CD14-positive monocyte (primary cell): Measurements from ENCODE around the gene FBXO8. TPM values are rescaled to one million over a fixed set of nuclear protein-coding genes. Genes with fewer than 3 reads are reported as not detected.
"Not testable (repeated sequence)": the region's sequence is repeated elsewhere in the genome, so short reads cannot be mapped to it uniquely, and the experiment has no call there.

Experiments used
- DNase-seq, 3 donors: peaks; one replicate each; pipeline ENCODE4 v3.0.0-alpha.2; 2011 to 2022
- H2AFZ ChIP-seq: 2 replicates; pipeline ENCODE4 v1.6.0; 2012; ENCODE audit warnings: mild to moderate bottlenecking, low read depth, low read length, inconsistent platforms; ENCODE audit not compliant: insufficient read depth, poor library complexity, severe bottlenecking
- H3K27ac ChIP-seq, 2 donors: 1 replicate in 1 of 2; 2 replicates in 1 of 2; pipeline ENCODE4 v1.5.1; 2012 to 2013; ENCODE audit warnings: low read length in 2 of 2, control low read depth in 1 of 2, inconsistent platforms in 1 of 2, low read depth in 1 of 2, mild to moderate bottlenecking in 1 of 2
- H3K27me3 ChIP-seq, 2 donors: one replicate each; pipeline versions ENCODE4 v1.6.0 to v1.6.1; 2011 to 2013; ENCODE audit warnings: low read length in 2 of 2; ENCODE audit not compliant: control insufficient read depth in 2 of 2, insufficient read depth in 2 of 2
- H3K36me3 ChIP-seq, 2 donors: replicated peaks in 1 of 2; 1 replicate in 1 of 2; 2 replicates in 1 of 2; pipeline versions ENCODE4 v1.5.1 to v1.6.1; 2012 to 2013; ENCODE audit warnings: low read length in 2 of 2, control low read depth in 1 of 2, inconsistent platforms in 1 of 2, mild to moderate bottlenecking in 1 of 2; ENCODE audit not compliant: insufficient read depth in 2 of 2, control insufficient read depth in 1 of 2
- H3K4me1 ChIP-seq, 2 donors: 1 replicate in 1 of 2; 2 replicates in 1 of 2; pipeline versions ENCODE4 v1.5.1 to v1.6.1; 2012 to 2013; ENCODE audit warnings: low read length in 2 of 2, control low read depth in 1 of 2, inconsistent platforms in 1 of 2, mild to moderate bottlenecking in 1 of 2, moderate library complexity in 1 of 2; ENCODE audit not compliant: insufficient read depth in 2 of 2, control insufficient read depth in 1 of 2
- H3K4me2 ChIP-seq: replicated peaks from 2 replicates; pipeline ENCODE3; 2012; ENCODE audit warnings: low read length, moderate library complexity, mild to moderate bottlenecking; ENCODE audit not compliant: poor library complexity, severe bottlenecking; ENCODE audit errors: extremely low read depth
- H3K4me3 ChIP-seq, 3 experiments: fragments of 200-600 bp in 1 of 3; sonication (generic) in 1 of 3; replicated peaks in 1 of 3; 1 replicate in 2 of 3; 2 replicates in 1 of 3; pipeline ENCODE4 v1.5.1; 2011 to 2013; ENCODE audit warnings: low read length in 3 of 3, mild to moderate bottlenecking in 3 of 3, control low read depth in 2 of 3, low read depth in 2 of 3, inconsistent platforms in 1 of 3, moderate library complexity in 1 of 3
- H3K79me2 ChIP-seq: 2 replicates; pipeline ENCODE4 v1.6.0; 2012; ENCODE audit warnings: mild to moderate bottlenecking, control low read depth, inconsistent platforms, low read length, moderate library complexity; ENCODE audit not compliant: insufficient read depth
- H3K9ac ChIP-seq: 2 replicates; pipeline ENCODE4 v1.6.0; 2017; ENCODE audit warnings: low read length, mild to moderate bottlenecking; ENCODE audit not compliant: insufficient read depth, poor library complexity, severe bottlenecking
- H3K9me3 ChIP-seq, 2 donors: replicated peaks in 1 of 2; 1 replicate in 1 of 2; 2 replicates in 1 of 2; pipeline versions ENCODE4 v1.5.1 to v1.6.1; 2012 to 2013; ENCODE audit warnings: low read length in 2 of 2, control low read depth in 1 of 2; ENCODE audit not compliant: control insufficient read depth in 1 of 2, insufficient read depth in 1 of 2
- H4K20me1 ChIP-seq: 2 replicates; pipeline ENCODE4 v1.6.0; 2012; ENCODE audit warnings: mild to moderate bottlenecking, low read length, control low read depth, moderate library complexity; ENCODE audit not compliant: insufficient read depth
- H3K27ac Mint-ChIP-seq, 7 donors: one replicate each; pipeline ENCODE4 v1.8.0; 2020; ENCODE audit warnings: mild to moderate bottlenecking in 7 of 7, mixed read lengths in 7 of 7, moderate library complexity in 6 of 7, inconsistent platforms in 2 of 7
- H3K27me3 Mint-ChIP-seq, 3 donors: one replicate each; pipeline ENCODE4 v1.8.0; 2021 to 2022; ENCODE audit warnings: low read depth in 3 of 3, mild to moderate bottlenecking in 3 of 3, mixed read lengths in 3 of 3, moderate library complexity in 3 of 3, inconsistent platforms in 1 of 3
- H3K36me3 Mint-ChIP-seq, 2 donors: one replicate each; pipeline ENCODE4 v1.8.0; 2020; ENCODE audit warnings: mixed read lengths in 2 of 2, inconsistent platforms in 1 of 2, mild to moderate bottlenecking in 1 of 2
- H3K4me1 Mint-ChIP-seq: one replicate; pipeline ENCODE4 v1.8.0; 2020; ENCODE audit warnings: mild to moderate bottlenecking, mixed read lengths
- H3K4me3 Mint-ChIP-seq, 2 donors: one replicate each; pipeline ENCODE4 v1.8.0; 2020; ENCODE audit warnings: mild to moderate bottlenecking in 2 of 2, mixed read lengths in 2 of 2, moderate library complexity in 1 of 2
- H3K9me3 Mint-ChIP-seq, 7 donors: one replicate each; pipeline ENCODE4 v1.8.0; 2020 to 2022; ENCODE audit warnings: mixed read lengths in 7 of 7, mild to moderate bottlenecking in 6 of 7, moderate library complexity in 6 of 7, inconsistent platforms in 2 of 7
- CTCF ChIP-seq: fragments of 200-600 bp; IDR thresholded peaks from one replicate; pipeline ENCODE4 v1.8.0; 2022; ENCODE audit warnings: antibody characterized with exemption, mild to moderate bottlenecking
- WGBS: methylation state at CpG from one replicate; pipeline ENCODE4 v1.1.5; 2013; ENCODE audit warnings: missing lambda C conversion rate; ENCODE audit not compliant: insufficient coverage; 5-methylcytosine and 5-hydroxymethylcytosine counted together
- intact Hi-C, 2 donors: fragments of 100-400 bp; cut with micrococcal nuclease; formaldehyde crosslinking; loops; one replicate each; pipeline versions ENCODE4 v1.15.0 to v1.15.1; 2023
- polyA plus RNA-seq, 3 donors: library from polyadenylated mRNA; depleted of rRNA in 1 of 3; unstranded in 2 of 3; stranded (reverse) in 1 of 3; fragments of 300-500 nt in 2 of 3; fragments of >200 nt in 1 of 3; fragmentation: Illumina TruSeq in 2 of 3; gene quantifications; 1 replicate in 2 of 3; 2 replicates in 1 of 3; pipeline ENCODE4 v1.2.3, GENCODE V29; 2012 to 2021

Gene FBXO8
- polyA plus RNA-seq, 3 donors, result 3.9 to 6.5 (median 5.4) TPM

GRCh38 chr4:174294641-174295040 is 11.2 kb upstream of the FBXO8 start:
- H3K27ac ChIP-seq, DNase-seq, H3K4me2 ChIP-seq, H3K27ac Mint-ChIP-seq, H3K27me3 Mint-ChIP-seq, H3K27me3 ChIP-seq, H2AFZ ChIP-seq, H4K20me1 ChIP-seq, H3K4me3 Mint-ChIP-seq, intact Hi-C loops, H3K4me1 Mint-ChIP-seq, H3K4me3 ChIP-seq, H3K4me1 ChIP-seq, H3K9ac ChIP-seq: not testable (repeated sequence)
- Mint-ChIP-seq H3K9me3 (peaks cover 17 to 29% (median 23%) of the 10 kb centered on the region in 7 donors), H3K36me3 (peaks cover 17 to 45% of the 10 kb centered on the region in 2 donors)
- peaks cover 11 to 19% of the 10 kb centered on the region in 2 donors for H3K9me3 ChIP-seq
- WGBS, result 100% methylated on average over 2 of the region's 30 CpGs
- H3K36me3 ChIP-seq, result peaks cover 1 to 35% of the 10 kb centered on the region in 2 donors
- H3K79me2 ChIP-seq, result peaks cover 38% of the 10 kb centered on the region

GRCh38 chr4:174292473-174292872 is 9.0 kb upstream of the FBXO8 start:
- TF ChIP-seq CTCF, result no peak
- H3K4me1 Mint-ChIP-seq, result peaks cover 2% of the 10 kb centered on the region
- no peak overlapping the region for H3K27ac Mint-ChIP-seq
- Histone ChIP-seq H3K36me3 (peaks cover 0 to 21% of the 10 kb centered on the region in 2 donors), H3K9ac (no peak overlapping the region), H3K4me3 (no peak overlapping the region), H3K9me3 (peaks cover 11 to 19% of the 10 kb centered on the region in 2 donors), H4K20me1 (no peaks in the 10 kb centered on the region), H3K79me2 (peaks cover 38% of the 10 kb centered on the region), H3K27ac (no peak overlapping the region), H2AFZ (no peak overlapping the region), H3K4me2 (no peak overlapping the region), H3K4me1 (no peaks in the 10 kb centered on the region), H3K27me3 (no peaks in the 10 kb centered on the region)
- DNase-seq, result no peak
- H3K27me3 Mint-ChIP-seq, result no peaks in the 10 kb centered on the region
- WGBS, result no CpG with 5 or more reads among the region's 2 CpGs
- peaks cover 17 to 30% (median 23%) of the 10 kb centered on the region in 7 donors for H3K9me3 Mint-ChIP-seq
- intact Hi-C loops, result no loop called here
- no peak overlapping the region for H3K4me3 Mint-ChIP-seq
- H3K36me3 Mint-ChIP-seq, result peaks cover 12 to 33% of the 10 kb centered on the region in 2 donors
